ENCODE results near the gene DOCK1. TPM values are rescaled to one million over a fixed set of nuclear protein-coding genes. Genes with fewer than 3 reads are reported as not detected.

The DOCK1 gene
- total RNA-seq, 2 experiments from 2014 or later: not detected

GRCh38 chr10:127048630-127049029 is 143.4 kb downstream of the DOCK1 start:
- Mint-ChIP-seq H3K4me1 (ENCODE audit: low read depth) (no peaks in the 10 kb centered on the region), H3K9me3 (no peaks in the 10 kb centered on the region), H3K27ac (no peak overlapping the region), H3K4me3 (no peak overlapping the region), H3K27me3 (no peaks in the 10 kb centered on the region), H3K36me3 (ENCODE audit: low read depth) (no peaks in the 10 kb centered on the region)
- TF ChIP-seq CTCF (IDR thresholded peaks at IDR 0.05): no peak
- peaks cover 0 to 6% of the 10 kb centered on the region in 2 experiments for H3K9me3 ChIP-seq (ENCODE audit: control insufficient read depth in 1 of 2, insufficient read depth in 1 of 2, low read length in 2 of 2)
- H3K27ac ChIP-seq (ENCODE audit: low read depth in 1 of 2, low read length in 2 of 2): no peak overlapping the region
- ChIA-PET CTCF (no interaction called here), POLR2A (no interaction called here)
- no peaks in the 10 kb centered on the region for H3K27me3 ChIP-seq (ENCODE audit: control insufficient read depth in 1 of 2, insufficient read depth in 2 of 2, low read length in 2 of 2)
- intact Hi-C loops (cut with DNase I, micrococcal nuclease): no loop called here
- H3K4me3 ChIP-seq (ENCODE audit: low read length): no peak overlapping the region
- ATAC-seq (ENCODE audit: poor library complexity): no peak
- no peak for DNase-seq
- no peaks in the 10 kb centered on the region for H3K36me3 ChIP-seq (ENCODE audit: insufficient read depth, low read length)
- H3K4me1 ChIP-seq (ENCODE audit: insufficient read depth, low read length): no peaks in the 10 kb centered on the region

- Histone ChIP-seq H3K4me1 (ENCODE audit: insufficient read depth, low read length) (no peaks in the 10 kb centered on the region), H3K27me3 (ENCODE audit: control insufficient read depth in 1 of 2, insufficient read depth in 2 of 2, low read length in 2 of 2) (no peaks in the 10 kb centered on the region), H3K4me3 (ENCODE audit: low read length) (no peak overlapping the region), H3K9me3 (ENCODE audit: control insufficient read depth in 1 of 2, insufficient read depth in 1 of 2, low read length in 2 of 2) (peaks cover 0 to 6% of the 10 kb centered on the region in 2 experiments), H3K27ac (ENCODE audit: low read depth in 1 of 2, low read length in 2 of 2) (no peak overlapping the region), H3K36me3 (ENCODE audit: insufficient read depth, low read length) (no peaks in the 10 kb centered on the region)
- Mint-ChIP-seq H3K4me1 (ENCODE audit: low read depth) (no peaks in the 10 kb centered on the region), H3K9me3 (no peaks in the 10 kb centered on the region), H3K36me3 (ENCODE audit: low read depth) (no peaks in the 10 kb centered on the region), H3K27me3 (no peaks in the 10 kb centered on the region), H3K27ac (no peak overlapping the region), H3K4me3 (no peak overlapping the region)
- no peak for DNase-seq
- POLR2A ChIA-PET: no interaction called here
- TF ChIP-seq CTCF (IDR thresholded peaks at IDR 0.05): no peak
- intact Hi-C loops (cut with DNase I, micrococcal nuclease): no loop called here
- CTCF ChIA-PET: no interaction called here
- no peak for ATAC-seq (ENCODE audit: poor library complexity)
These were observed 146.8 kb downstream of the DOCK1 start for GRCh38 chr10:127052001-127052400.

GRCh38 chr10:127055263-127055662 is 150.0 kb downstream of the DOCK1 start:
- intact Hi-C loops (cut with DNase I, micrococcal nuclease): no loop called here
- no peaks in the 10 kb centered on the region for H3K27me3 Mint-ChIP-seq
- POLR2A ChIA-PET: no interaction called here

More at GRCh38 chr10:127055263-127055662, 150.0 kb downstream of the DOCK1 start:
- CTCF ChIA-PET: no interaction called here
- H3K36me3 ChIP-seq (ENCODE audit: insufficient read depth, low read length): no peaks in the 10 kb centered on the region
- Mint-ChIP-seq H3K4me3 (no peak overlapping the region), H3K4me1 (ENCODE audit: low read depth) (no peaks in the 10 kb centered on the region), H3K9me3 (no peaks in the 10 kb centered on the region), H3K36me3 (ENCODE audit: low read depth) (no peaks in the 10 kb centered on the region), H3K27ac (no peak overlapping the region)
- no peak overlapping the region for H3K4me3 ChIP-seq (ENCODE audit: low read length)
- H3K27me3 ChIP-seq (ENCODE audit: control insufficient read depth in 1 of 2, insufficient read depth in 2 of 2, low read length in 2 of 2): no peaks in the 10 kb centered on the region
- DNase-seq (no peak), ATAC-seq (ENCODE audit: poor library complexity) (no peak)
- no peaks in the 10 kb centered on the region for H3K4me1 ChIP-seq (ENCODE audit: insufficient read depth, low read length)
- H3K27ac ChIP-seq (ENCODE audit: low read depth in 1 of 2, low read length in 2 of 2): no peak overlapping the region
- no peak for TF ChIP-seq CTCF (IDR thresholded peaks at IDR 0.05)
- peaks cover 0 to 6% of the 10 kb centered on the region in 2 experiments for H3K9me3 ChIP-seq (ENCODE audit: control insufficient read depth in 1 of 2, insufficient read depth in 1 of 2, low read length in 2 of 2)
